Karpas-422 (cell line): ENCODE measurements around the gene DSEL. TPM values are rescaled to one million over a fixed set of nuclear protein-coding genes. Genes with fewer than 3 reads are reported as not detected.

ENCODE experiments used
- DNase-seq: peaks from one replicate; pipeline ENCODE4 v3.0.0-alpha.2; 2015
- H2AFZ ChIP-seq: fragments of 200-600 bp; sonication (generic); 2 replicates; pipeline ENCODE4 v1.6.1; 2014; ENCODE audit warnings: antibody characterized with exemption, low read length, mixed read lengths
- H3K27ac ChIP-seq: fragments of 200-600 bp; sonication (generic); 2 replicates; pipeline ENCODE4 v1.5.1; 2014; ENCODE audit warnings: mild to moderate bottlenecking, low read length, moderate library complexity
- H3K27me3 ChIP-seq: fragments of 200-600 bp; sonication (generic); 2 replicates; pipeline ENCODE4 v1.6.1; 2014; ENCODE audit warnings: low read length, mixed read lengths
- H3K36me3 ChIP-seq: fragments of 200-600 bp; sonication (generic); 2 replicates; pipeline ENCODE4 v1.6.1; 2014; ENCODE audit warnings: low read length, mixed read lengths; ENCODE audit not compliant: insufficient read depth
- H3K4me1 ChIP-seq: fragments of 200-600 bp; sonication (generic); 2 replicates; pipeline ENCODE4 v1.6.1; 2014; ENCODE audit warnings: mild to moderate bottlenecking, low read length, mixed read lengths
- H3K4me2 ChIP-seq: fragments of 200-600 bp; sonication (generic); 2 replicates; pipeline ENCODE4 v1.6.1; 2014; ENCODE audit warnings: low read length, low read depth, mild to moderate bottlenecking; ENCODE audit not compliant: poor library complexity, severe bottlenecking
- H3K4me3 ChIP-seq: fragments of 200-600 bp; sonication (generic); 2 replicates; pipeline ENCODE4 v1.5.1; 2014; ENCODE audit warnings: mild to moderate bottlenecking, antibody characterized with exemption, low read length, mixed read lengths
- H3K79me2 ChIP-seq: fragments of 200-600 bp; sonication (generic); 2 replicates; pipeline ENCODE4 v1.6.1; 2014; ENCODE audit warnings: mild to moderate bottlenecking, low read length, mixed read lengths
- H3K9ac ChIP-seq: fragments of 200-600 bp; sonication (generic); 2 replicates; pipeline ENCODE4 v1.6.0; 2014; ENCODE audit warnings: low read length
- H3K9me2 ChIP-seq: fragments of 200-600 bp; sonication (generic), shearing (Covaris generic); replicated peaks from 2 replicates; pipeline ENCODE4 v1.6.0; 2014; ENCODE audit warnings: mild to moderate bottlenecking, low read length, moderate library complexity; ENCODE audit not compliant: insufficient read depth
- H3K9me3 ChIP-seq: fragments of 300-700, 200-600 bp; sonication (generic); 2 replicates; pipeline ENCODE4 v1.6.1; 2014; ENCODE audit warnings: low read length, mixed read lengths
- H4K20me1 ChIP-seq: fragments of 200-600 bp; sonication (generic); 2 replicates; pipeline ENCODE4 v1.6.1; 2014; ENCODE audit warnings: mild to moderate bottlenecking, antibody characterized with exemption, low read length, low read depth; ENCODE audit not compliant: insufficient read depth
- total RNA-seq: library from RNA; depleted of rRNA; stranded (reverse); fragments of >200 nt; shearing (Covaris generic); gene quantifications from 2 replicates; pipeline ENCODE4 v1.2.3, GENCODE V29; 2014; ENCODE audit warnings: low replicate concordance

Gene DSEL
- total RNA-seq, 1 experiment from 2014 or later, result not detected

DNA sequence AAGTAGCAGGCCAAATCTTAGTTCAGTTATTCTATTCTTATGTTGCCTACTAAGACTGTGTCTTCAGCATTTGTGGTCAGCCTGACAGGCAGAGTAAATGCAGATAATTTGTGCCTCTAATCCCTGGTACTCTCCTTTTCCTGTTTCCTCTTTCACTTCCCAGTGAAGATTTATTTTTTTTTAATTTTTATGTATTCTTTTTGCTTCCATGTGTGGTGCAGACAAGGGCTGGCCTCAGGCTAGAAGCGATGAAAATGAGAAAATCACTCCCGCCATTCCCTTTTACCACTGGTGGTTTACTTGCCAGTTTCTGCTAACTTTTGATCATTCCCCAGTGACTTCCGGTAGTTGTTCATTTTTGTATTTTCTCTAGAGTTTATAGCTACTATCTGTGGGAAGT is 30.9 kb downstream of the DSEL start:
- Histone ChIP-seq H3K4me1 (no peaks in the 10 kb centered on the region), H4K20me1 (no peaks in the 10 kb centered on the region), H3K4me3 (no peak overlapping the region), H3K27ac (no peak overlapping the region), H3K79me2 (no peaks in the 10 kb centered on the region), H3K9ac (no peak overlapping the region), H2AFZ (no peak overlapping the region), H3K4me2 (no peak overlapping the region), H3K36me3 (no peaks in the 10 kb centered on the region), H3K9me2 (no peaks in the 10 kb centered on the region), H3K27me3 (no peaks in the 10 kb centered on the region), H3K9me3 (peaks cover 14% of the 10 kb centered on the region)
- DNase-seq, result no peak

DNA sequence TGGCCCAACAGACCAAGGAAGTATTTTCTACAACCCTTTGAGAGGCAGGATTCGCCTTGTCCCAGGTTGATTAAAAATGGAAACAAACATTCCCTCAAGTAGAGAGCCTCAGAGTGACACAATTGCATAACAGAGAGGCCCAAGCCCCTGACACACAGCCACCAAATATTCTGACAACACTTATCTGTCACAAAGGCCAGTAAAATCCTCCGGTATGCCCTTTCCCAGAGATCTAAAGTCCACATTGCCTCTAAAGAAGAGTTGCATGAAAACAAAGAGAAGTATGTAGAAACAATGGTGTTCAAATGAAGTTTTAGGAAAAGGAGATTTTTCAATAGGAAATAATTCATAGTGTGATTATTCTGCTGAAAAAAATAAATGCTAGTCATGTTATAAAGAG is 32.1 kb downstream of the DSEL start:
- Histone ChIP-seq H3K27ac (no peak overlapping the region), H3K4me1 (no peaks in the 10 kb centered on the region), H3K4me2 (no peak overlapping the region), H3K9me3 (peaks cover 17% of the 10 kb centered on the region), H3K36me3 (no peaks in the 10 kb centered on the region), H3K4me3 (no peak overlapping the region), H3K9me2 (no peaks in the 10 kb centered on the region), H3K9ac (no peak overlapping the region), H3K27me3 (no peaks in the 10 kb centered on the region), H2AFZ (no peak overlapping the region), H4K20me1 (no peaks in the 10 kb centered on the region), H3K79me2 (no peaks in the 10 kb centered on the region)
- DNase-seq, result no peak

GRCh38 chr18:67483952-67484351 is 32.6 kb downstream of the DSEL start:
- Histone ChIP-seq H3K79me2 (no peaks in the 10 kb centered on the region), H3K27me3 (no peaks in the 10 kb centered on the region), H3K4me1 (no peaks in the 10 kb centered on the region), H2AFZ (no peak overlapping the region), H3K4me2 (no peak overlapping the region), H3K4me3 (no peak overlapping the region), H3K27ac (no peak overlapping the region), H3K36me3 (no peaks in the 10 kb centered on the region), H3K9ac (no peak overlapping the region), H3K9me3 (peaks cover 17% of the 10 kb centered on the region), H4K20me1 (no peaks in the 10 kb centered on the region), H3K9me2 (no peaks in the 10 kb centered on the region)
- DNase-seq, result no peak

DNA sequence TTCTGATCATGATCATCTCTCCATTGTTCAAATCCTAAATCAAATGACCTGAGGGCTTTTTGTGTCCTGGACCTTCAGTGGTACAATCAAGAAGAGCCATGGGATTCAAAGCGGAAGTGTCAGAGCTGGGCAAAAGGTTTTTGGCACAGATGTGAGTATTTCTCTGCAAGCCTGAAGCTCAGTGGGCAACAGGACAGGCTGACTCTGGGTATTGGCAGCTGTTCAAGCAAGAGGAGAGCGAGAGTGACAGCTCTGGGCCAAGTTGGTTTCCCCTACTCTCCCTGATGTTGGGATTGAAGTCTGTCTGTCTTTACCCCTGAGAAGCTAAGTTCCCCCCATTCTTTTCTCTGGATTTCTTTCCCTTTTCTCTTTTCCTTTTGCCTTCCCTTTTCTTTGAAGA is 33.3 kb downstream of the DSEL start:
- Histone ChIP-seq H3K4me1 (no peaks in the 10 kb centered on the region), H3K9me2 (no peaks in the 10 kb centered on the region), H4K20me1 (no peaks in the 10 kb centered on the region), H3K9me3 (peaks cover 19% of the 10 kb centered on the region), H3K36me3 (no peaks in the 10 kb centered on the region), H3K27me3 (no peaks in the 10 kb centered on the region), H3K9ac (no peak overlapping the region), H3K79me2 (no peaks in the 10 kb centered on the region), H3K4me3 (no peak overlapping the region), H3K27ac (no peak overlapping the region), H2AFZ (no peak overlapping the region), H3K4me2 (no peak overlapping the region)
- DNase-seq, result no peak

GRCh38 chr18:67478249-67478648 is 38.3 kb downstream of the DSEL start:
- Histone ChIP-seq H3K9me3 (peaks cover 14% of the 10 kb centered on the region; the same call in 1 of the 2 replicates), H4K20me1 (no peaks in the 10 kb centered on the region), H3K4me2 (no peak overlapping the region), H2AFZ (no peak overlapping the region), H3K79me2 (no peaks in the 10 kb centered on the region), H3K27ac (no peak overlapping the region), H3K4me3 (no peak overlapping the region), H3K9me2 (no peaks in the 10 kb centered on the region), H3K36me3 (no peaks in the 10 kb centered on the region), H3K27me3 (no peaks in the 10 kb centered on the region), H3K9ac (no peak overlapping the region), H3K4me1 (no peaks in the 10 kb centered on the region)
- DNase-seq, result no peak

DNA sequence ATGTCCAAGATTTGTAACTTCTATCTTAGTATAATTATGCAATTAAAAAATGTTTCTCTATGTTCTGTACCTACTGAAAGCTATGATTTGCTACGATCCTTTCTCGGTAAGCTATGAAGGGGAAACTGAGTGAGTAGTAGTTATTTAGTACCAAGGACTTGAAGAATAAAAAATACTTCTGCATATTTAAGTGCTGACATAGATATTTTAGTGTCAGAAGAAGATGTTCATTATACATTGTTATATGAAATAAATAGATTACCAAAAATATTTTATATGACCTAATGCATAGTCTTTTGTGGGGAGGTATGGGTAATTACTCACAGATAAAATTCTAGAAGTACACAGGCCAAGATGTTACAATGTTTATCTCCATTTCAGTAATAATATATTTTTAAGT is 39.0 kb downstream of the DSEL start:
- Histone ChIP-seq H3K36me3 (no peaks in the 10 kb centered on the region), H3K79me2 (no peaks in the 10 kb centered on the region), H4K20me1 (no peaks in the 10 kb centered on the region), H3K9me2 (no peaks in the 10 kb centered on the region), H3K9ac (no peak overlapping the region), H3K9me3 (peaks cover 14% of the 10 kb centered on the region; the same call in 1 of the 2 replicates), H3K4me1 (no peaks in the 10 kb centered on the region), H2AFZ (no peak overlapping the region), H3K27ac (no peak overlapping the region), H3K4me3 (no peak overlapping the region), H3K4me2 (no peak overlapping the region), H3K27me3 (no peaks in the 10 kb centered on the region)
- DNase-seq, result no peak

GRCh38 chr18:67476585-67476984 is 39.9 kb downstream of the DSEL start:
- H3K4me1 ChIP-seq, result no peaks in the 10 kb centered on the region
- no peak overlapping the region for H3K27ac ChIP-seq
- no peak for DNase-seq
- H3K9ac ChIP-seq, result no peak overlapping the region
- H3K9me3 ChIP-seq, result peaks cover 17% of the 10 kb centered on the region; the same call in 1 of the 2 replicates
- no peaks in the 10 kb centered on the region for H3K9me2 ChIP-seq
- H3K4me2 ChIP-seq, result no peak overlapping the region
- H3K79me2 ChIP-seq, result no peaks in the 10 kb centered on the region
- H2AFZ ChIP-seq, result no peak overlapping the region
- no peak overlapping the region for H3K4me3 ChIP-seq
- H4K20me1 ChIP-seq, result no peaks in the 10 kb centered on the region
- H3K36me3 ChIP-seq, result no peaks in the 10 kb centered on the region
- H3K27me3 ChIP-seq, result no peaks in the 10 kb centered on the region

- H3K4me2 ChIP-seq, result no peak overlapping the region
- H3K79me2 ChIP-seq, result no peaks in the 10 kb centered on the region
- H3K9me2 ChIP-seq, result no peaks in the 10 kb centered on the region
- no peaks in the 10 kb centered on the region for H3K4me1 ChIP-seq
- no peak overlapping the region for H2AFZ ChIP-seq
- H3K9ac ChIP-seq, result no peak overlapping the region
- no peak overlapping the region for H3K4me3 ChIP-seq
- H3K27ac ChIP-seq, result no peak overlapping the region
- DNase-seq, result no peak
- peaks cover 16% of the 10 kb centered on the region; the same call in 1 of the 2 replicates for H3K9me3 ChIP-seq
- H4K20me1 ChIP-seq, result no peaks in the 10 kb centered on the region
- H3K36me3 ChIP-seq, result no peaks in the 10 kb centered on the region
- no peaks in the 10 kb centered on the region for H3K27me3 ChIP-seq
Measured at GRCh38 chr18:67475673-67476072, 40.8 kb downstream of the DSEL start.

DNA sequence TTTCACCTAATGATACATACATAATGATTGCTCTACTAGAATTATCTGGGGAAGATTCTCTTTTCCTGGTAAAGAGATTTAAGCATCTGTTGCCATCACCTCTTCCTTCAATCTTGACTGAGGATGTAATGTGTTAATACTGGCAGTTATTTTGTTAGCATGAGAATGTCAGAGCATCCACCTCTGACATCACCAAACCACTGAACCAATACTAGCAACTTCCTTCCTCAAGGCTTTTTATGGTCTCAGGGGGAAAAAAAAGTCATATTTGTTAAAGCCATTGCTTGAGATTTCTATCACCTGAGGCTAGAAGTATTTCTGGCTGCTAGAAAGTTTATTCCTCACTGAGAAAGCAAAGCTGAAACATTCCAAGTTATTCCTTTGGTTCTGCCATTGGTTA is 48.5 kb downstream of the DSEL start:
- Histone ChIP-seq H3K9ac (no peak overlapping the region), H3K27ac (no peak overlapping the region), H3K4me1 (peaks cover 3% of the 10 kb centered on the region; the same call in 1 of the 2 replicates), H4K20me1 (no peaks in the 10 kb centered on the region), H3K4me3 (no peak overlapping the region), H2AFZ (no peak overlapping the region), H3K4me2 (no peak overlapping the region), H3K79me2 (no peaks in the 10 kb centered on the region), H3K9me2 (no peaks in the 10 kb centered on the region), H3K27me3 (no peaks in the 10 kb centered on the region), H3K9me3 (peaks cover 13% of the 10 kb centered on the region; the same call in 1 of the 2 replicates), H3K36me3 (no peaks in the 10 kb centered on the region)
- DNase-seq, result no peak
